CD14-positive monocyte (primary cell): ENCODE data around the gene CCL14. TPM values are rescaled to one million over a fixed set of nuclear protein-coding genes. Genes with fewer than 3 reads are reported as not detected.

ENCODE experiments used
- DNase-seq, 3 donors: peaks; one replicate each; pipeline ENCODE4 v3.0.0-alpha.2; 2011 to 2022
- H2AFZ ChIP-seq: 2 replicates; pipeline ENCODE4 v1.6.0; 2012; ENCODE audit warnings: mild to moderate bottlenecking, low read depth, low read length, inconsistent platforms; ENCODE audit not compliant: insufficient read depth, poor library complexity, severe bottlenecking
- H3K27ac ChIP-seq, 2 donors: 1 replicate in 1 of 2; 2 replicates in 1 of 2; pipeline ENCODE4 v1.5.1; 2012 to 2013; ENCODE audit warnings: low read length in 2 of 2, control low read depth in 1 of 2, inconsistent platforms in 1 of 2, low read depth in 1 of 2, mild to moderate bottlenecking in 1 of 2
- H3K27me3 ChIP-seq, 2 donors: one replicate each; pipeline versions ENCODE4 v1.6.0 to v1.6.1; 2011 to 2013; ENCODE audit warnings: low read length in 2 of 2; ENCODE audit not compliant: control insufficient read depth in 2 of 2, insufficient read depth in 2 of 2
- H3K36me3 ChIP-seq, 2 donors: replicated peaks in 1 of 2; 1 replicate in 1 of 2; 2 replicates in 1 of 2; pipeline versions ENCODE4 v1.5.1 to v1.6.1; 2012 to 2013; ENCODE audit warnings: low read length in 2 of 2, control low read depth in 1 of 2, inconsistent platforms in 1 of 2, mild to moderate bottlenecking in 1 of 2; ENCODE audit not compliant: insufficient read depth in 2 of 2, control insufficient read depth in 1 of 2
- H3K4me1 ChIP-seq, 2 donors: 1 replicate in 1 of 2; 2 replicates in 1 of 2; pipeline versions ENCODE4 v1.5.1 to v1.6.1; 2012 to 2013; ENCODE audit warnings: low read length in 2 of 2, control low read depth in 1 of 2, inconsistent platforms in 1 of 2, mild to moderate bottlenecking in 1 of 2, moderate library complexity in 1 of 2; ENCODE audit not compliant: insufficient read depth in 2 of 2, control insufficient read depth in 1 of 2
- H3K4me2 ChIP-seq: replicated peaks from 2 replicates; pipeline ENCODE3; 2012; ENCODE audit warnings: low read length, moderate library complexity, mild to moderate bottlenecking; ENCODE audit not compliant: poor library complexity, severe bottlenecking; ENCODE audit errors: extremely low read depth
- H3K4me3 ChIP-seq, 3 experiments: fragments of 200-600 bp in 1 of 3; sonication (generic) in 1 of 3; replicated peaks in 1 of 3; 1 replicate in 2 of 3; 2 replicates in 1 of 3; pipeline ENCODE4 v1.5.1; 2011 to 2013; ENCODE audit warnings: low read length in 3 of 3, mild to moderate bottlenecking in 3 of 3, control low read depth in 2 of 3, low read depth in 2 of 3, inconsistent platforms in 1 of 3, moderate library complexity in 1 of 3
- H3K79me2 ChIP-seq: 2 replicates; pipeline ENCODE4 v1.6.0; 2012; ENCODE audit warnings: mild to moderate bottlenecking, control low read depth, inconsistent platforms, low read length, moderate library complexity; ENCODE audit not compliant: insufficient read depth
- H3K9ac ChIP-seq: 2 replicates; pipeline ENCODE4 v1.6.0; 2017; ENCODE audit warnings: low read length, mild to moderate bottlenecking; ENCODE audit not compliant: insufficient read depth, poor library complexity, severe bottlenecking
- H3K9me3 ChIP-seq, 2 donors: replicated peaks in 1 of 2; 1 replicate in 1 of 2; 2 replicates in 1 of 2; pipeline versions ENCODE4 v1.5.1 to v1.6.1; 2012 to 2013; ENCODE audit warnings: low read length in 2 of 2, control low read depth in 1 of 2; ENCODE audit not compliant: control insufficient read depth in 1 of 2, insufficient read depth in 1 of 2
- H4K20me1 ChIP-seq: 2 replicates; pipeline ENCODE4 v1.6.0; 2012; ENCODE audit warnings: mild to moderate bottlenecking, low read length, control low read depth, moderate library complexity; ENCODE audit not compliant: insufficient read depth
- H3K27ac Mint-ChIP-seq, 7 donors: one replicate each; pipeline ENCODE4 v1.8.0; 2020; ENCODE audit warnings: mild to moderate bottlenecking in 7 of 7, mixed read lengths in 7 of 7, moderate library complexity in 6 of 7, inconsistent platforms in 2 of 7
- H3K27me3 Mint-ChIP-seq, 3 donors: one replicate each; pipeline ENCODE4 v1.8.0; 2021 to 2022; ENCODE audit warnings: low read depth in 3 of 3, mild to moderate bottlenecking in 3 of 3, mixed read lengths in 3 of 3, moderate library complexity in 3 of 3, inconsistent platforms in 1 of 3
- H3K36me3 Mint-ChIP-seq, 2 donors: one replicate each; pipeline ENCODE4 v1.8.0; 2020; ENCODE audit warnings: mixed read lengths in 2 of 2, inconsistent platforms in 1 of 2, mild to moderate bottlenecking in 1 of 2
- H3K4me1 Mint-ChIP-seq: one replicate; pipeline ENCODE4 v1.8.0; 2020; ENCODE audit warnings: mild to moderate bottlenecking, mixed read lengths
- H3K4me3 Mint-ChIP-seq, 2 donors: one replicate each; pipeline ENCODE4 v1.8.0; 2020; ENCODE audit warnings: mild to moderate bottlenecking in 2 of 2, mixed read lengths in 2 of 2, moderate library complexity in 1 of 2
- H3K9me3 Mint-ChIP-seq, 7 donors: one replicate each; pipeline ENCODE4 v1.8.0; 2020 to 2022; ENCODE audit warnings: mixed read lengths in 7 of 7, mild to moderate bottlenecking in 6 of 7, moderate library complexity in 6 of 7, inconsistent platforms in 2 of 7
- CTCF ChIP-seq: fragments of 200-600 bp; IDR thresholded peaks from one replicate; pipeline ENCODE4 v1.8.0; 2022; ENCODE audit warnings: antibody characterized with exemption, mild to moderate bottlenecking
- WGBS: methylation state at CpG from one replicate; pipeline ENCODE4 v1.1.5; 2013; ENCODE audit warnings: missing lambda C conversion rate; ENCODE audit not compliant: insufficient coverage; 5-methylcytosine and 5-hydroxymethylcytosine counted together
- intact Hi-C, 2 donors: fragments of 100-400 bp; cut with micrococcal nuclease; formaldehyde crosslinking; loops; one replicate each; pipeline versions ENCODE4 v1.15.0 to v1.15.1; 2023
- polyA minus RNA-seq: library from RNA; depleted of rRNA, polyadenylated mRNA; stranded (reverse); fragments of >200 nt; gene quantifications from 2 replicates; pipeline ENCODE4 v1.2.3, GENCODE V29; 2012
- polyA plus RNA-seq, 3 donors: library from polyadenylated mRNA; depleted of rRNA in 1 of 3; unstranded in 2 of 3; stranded (reverse) in 1 of 3; fragments of 300-500 nt in 2 of 3; fragments of >200 nt in 1 of 3; fragmentation: Illumina TruSeq in 2 of 3; gene quantifications; 1 replicate in 2 of 3; 2 replicates in 1 of 3; pipeline ENCODE4 v1.2.3, GENCODE V29; 2012 to 2021
- total RNA-seq, 12 experiments: library from RNA in 1 of 12; stranded (reverse) in 1 of 12; fragments of 120-200 nt in 1 of 12; gene quantifications; one replicate each; pipeline ENCODE4 v1.2.4 and lab custom pipeline; 2013 to 2026; ENCODE audit warnings: mixed read lengths in 6 of 12, inconsistent platforms in 1 of 12

The CCL14 gene
- 0.25 TPM for total RNA-seq (2013)
- polyA plus RNA-seq (not detected), polyA minus RNA-seq (not detected in 2 replicates), total RNA-seq (lab: John Stamatoyannopoulos, UW) (0 to 0.45 (median 0) reads per million in 11 experiments)

- H3K79me2 ChIP-seq, result no peaks in the 10 kb centered on the region
- Mint-ChIP-seq H3K9me3 (peaks cover 0 to 7% (median 2%) of the 10 kb centered on the region in 7 donors), H3K4me3 (no peak within 1 kb of the TSS), H3K27me3 (peaks cover 0 to 3% (median 0%) of the 10 kb centered on the region in 3 donors), H3K27ac (no peak within 1 kb of the TSS), H3K4me1 (no peaks in the 10 kb centered on the region), H3K36me3 (no peaks in the 10 kb centered on the region)
- H3K27me3 ChIP-seq, result no peaks in the 10 kb centered on the region
- no peak for TF ChIP-seq CTCF
- intact Hi-C loops, result loop anchor here in 1 of 2 donors (10.0 kb wide), 1 partner anchor 78 kb away; the partner anchor contains the start of gene CCL18
- no peak within 1 kb of the TSS for H3K27ac ChIP-seq
- H2AFZ ChIP-seq, result no peak within 1 kb of the TSS
- no peaks in the 10 kb centered on the region for H4K20me1 ChIP-seq
- no peak within 1 kb of the TSS for H3K4me3 ChIP-seq
- no peaks in the 10 kb centered on the region for H3K9me3 ChIP-seq
- H3K4me2 ChIP-seq, result no peak within 1 kb of the TSS
- no peaks in the 10 kb centered on the region for H3K4me1 ChIP-seq
- 88% methylated on average over 1 of the region's 1 CpG for WGBS
- H3K9ac ChIP-seq, result no peak within 1 kb of the TSS
- H3K36me3 ChIP-seq, result no peaks in the 10 kb centered on the region
- no peak for DNase-seq
Measured at GRCh38 chr17:35986643-35987042, at the start of gene CCL14. CCL14 (minus strand) TSS chr17:35986729; CDS start chr17:35986649, 80 bp downstream.

- H3K27ac Mint-ChIP-seq, result peak overlapping the region; percentile 70 to 92 (median 88)
- H3K9me3 ChIP-seq, result no peaks in the 10 kb centered on the region
- H3K9me3 Mint-ChIP-seq, result peaks cover 0 to 2% (median 0%) of the 10 kb centered on the region in 7 donors
Measured at GRCh38 chr17:36036235-36036634, 49.7 kb upstream of the CCL14 start.

More at GRCh38 chr17:36036235-36036634, 49.7 kb upstream of the CCL14 start:
- no peaks in the 10 kb centered on the region for H4K20me1 ChIP-seq
- intact Hi-C loops, result loop anchor here in 1 of 2 donors (5.0 kb wide), 1 partner anchor 46 kb away; no protein-coding TSS in a partner anchor
- no peak overlapping the region for H3K4me3 Mint-ChIP-seq
- no peaks in the 10 kb centered on the region for H3K27me3 ChIP-seq
- peak; percentile 55 to 78 (median 63) for DNase-seq
- no peak overlapping the region for H2AFZ ChIP-seq
- H3K4me2 ChIP-seq, result no peak overlapping the region
- H3K9ac ChIP-seq, result no peak overlapping the region
- H3K79me2 ChIP-seq, result no peaks in the 10 kb centered on the region
- no CpG with 5 or more reads among the region's 4 CpGs for WGBS
- H3K4me1 ChIP-seq, result peaks cover 36 to 51% of the 10 kb centered on the region in 2 donors
- H3K27me3 Mint-ChIP-seq, result peaks cover 0 to 2% (median 2%) of the 10 kb centered on the region in 3 donors
- peak overlapping the region in 1 of 2 donors; percentile 45 for H3K27ac ChIP-seq
- no peak overlapping the region for H3K4me3 ChIP-seq
- H3K4me1 Mint-ChIP-seq, result peaks cover 46% of the 10 kb centered on the region
- H3K36me3 Mint-ChIP-seq, result no peaks in the 10 kb centered on the region
- TF ChIP-seq CTCF, result no peak
- no peaks in the 10 kb centered on the region for H3K36me3 ChIP-seq
